HepG2 (cell line): ENCODE results near the gene LTB4R2. TPM values are rescaled to one million over a fixed set of nuclear protein-coding genes. Genes with fewer than 3 reads are reported as not detected.

ENCODE experiments used
- ARHGAP35 ChIP-seq: sonication (generic); formaldehyde crosslinking; IDR thresholded peaks from 2 replicates; pipeline ENCODE4 v1.9.0; 2022; ENCODE audit warnings: mild to moderate bottlenecking, inconsistent platforms, moderate library complexity, missing genetic modification reagents, borderline replicate concordance
- ERF ChIP-seq: IDR thresholded peaks from 2 replicates; pipeline ENCODE4 v1.6.1; 2018; ENCODE audit warnings: missing biosample characterization, missing genetic modification reagents
- HOXA5 ChIP-seq: sonication (generic); formaldehyde crosslinking; IDR thresholded peaks from 2 replicates; pipeline ENCODE4 v1.4.0; 2020; ENCODE audit warnings: missing genetic modification reagents
- KLF11 ChIP-seq: IDR thresholded peaks from 2 replicates; pipeline ENCODE4 v1.6.1; 2016; ENCODE audit warnings: missing compliant biosample characterization
- NCOA1 ChIP-seq: sonication (generic); formaldehyde crosslinking; IDR thresholded peaks from 2 replicates; pipeline ENCODE4 v1.9.0; 2021; ENCODE audit warnings: missing genetic modification reagents
- NR2F2 ChIP-seq: IDR thresholded peaks from 2 replicates; pipeline ENCODE4 v1.6.1; 2012; ENCODE audit warnings: low read depth, inconsistent platforms, borderline replicate concordance
- RFX5 ChIP-seq: IDR thresholded peaks from 2 replicates; pipeline ENCODE4 v1.6.1; 2011; ENCODE audit warnings: low read depth, low read length, improper control_type of control experiment
- U2AF1 ChIP-seq: fragments of 200-400 bp; formaldehyde crosslinking; optimal IDR thresholded peaks from 2 replicates; pipeline ENCODE3; 2017; ENCODE audit warnings: mild to moderate bottlenecking, low read depth, low read length
- ZBED4 ChIP-seq: sonication (generic); formaldehyde crosslinking; IDR thresholded peaks from 2 replicates; pipeline ENCODE4 v1.4.0; 2020; ENCODE audit warnings: missing genetic modification reagents, borderline replicate concordance
- ZFP36 ChIP-seq: fragments of 150-350 bp; IDR thresholded peaks from 2 replicates; pipeline ENCODE4 v1.6.1; 2018; ENCODE audit warnings: borderline replicate concordance, low read length, low read depth; ENCODE audit not compliant: partially characterized antibody
- ZHX2 ChIP-seq, 2 experiments: sonication (generic) in 1 of 2; formaldehyde crosslinking in 1 of 2; IDR thresholded peaks; 2 replicates each; pipeline versions ENCODE4 v1.6.1 to v1.9.0; 2014 to 2022; ENCODE audit warnings: antibody characterized with exemption in 1 of 2, borderline replicate concordance in 1 of 2, inconsistent platforms in 1 of 2, low read depth in 1 of 2, missing genetic modification reagents in 1 of 2
- ZNF274 ChIP-seq: sonication (generic); formaldehyde crosslinking; IDR thresholded peaks from 2 replicates; pipeline ENCODE4 v1.5.1; 2020; ENCODE audit warnings: mild to moderate bottlenecking, missing genetic modification reagents
- ZNF777 ChIP-seq: sonication (generic); formaldehyde crosslinking; IDR thresholded peaks from 2 replicates; pipeline ENCODE4 v1.4.0; 2020; ENCODE audit warnings: missing genetic modification reagents
- polyA plus RNA-seq, 8 experiments: library from polyadenylated mRNA; depleted of rRNA in 3 of 8; stranded (reverse) in 7 of 8; unstranded in 1 of 8; fragments of >200 nt; fragmentation: Illumina TruSeq in 4 of 8; extraction: Trizol in 4 of 8; gene quantifications; 2 replicates each; pipeline versions ENCODE4 v1.2.1 to v1.2.3, GENCODE V29; 2011 to 2016; ENCODE audit warnings: low read depth in 4 of 8, missing spikeins in 1 of 8, mixed read lengths in 1 of 8; ENCODE audit not compliant: insufficient read depth in 1 of 8
- total RNA-seq, 5 experiments: library from RNA; depleted of rRNA; stranded (reverse); fragments of >200 nt; fragmentation: Illumina TruSeq; extraction: Trizol; gene quantifications; 2 replicates each; pipeline ENCODE4 v1.2.3, GENCODE V29; 2016; ENCODE audit warnings: low read depth in 1 of 5
- TF ChIP-seq, protein P1 (sequence below): sonication (generic); formaldehyde crosslinking; IDR thresholded peaks from 2 replicates; pipeline ENCODE4 v1.8.0; 2022; ENCODE audit warnings: low read depth, missing genetic modification reagents
- TF ChIP-seq, protein P2 (sequence below): sonication (generic); formaldehyde crosslinking; IDR thresholded peaks from 2 replicates; pipeline ENCODE4 v1.4.0; 2020; ENCODE audit warnings: missing genetic modification reagents
- TF ChIP-seq, protein P3 (sequence below): sonication (generic); formaldehyde crosslinking; conservative IDR thresholded peaks from 2 replicates; pipeline ENCODE4 v1.4.0; 2020; ENCODE audit warnings: missing genetic modification reagents

LTB4R2 gene
- total and polyA plus RNA-seq, 2 of the 13 experiments (the other 11 are each of a cell fraction or from before 2014, with no cell fraction given), result 3.9 to 6.9 TPM

- TF ChIP-seq ZHX2 (IDR thresholded peaks at IDR 0.05; ENCODE audit: low read depth) (no peak), ZHX2 (CRISPR knock-in tag; IDR thresholded peaks at IDR 0.05; ENCODE audit: borderline replicate concordance) (no peak), ERF (CRISPR knock-in tag) (no peak), KLF11 (CRISPR knock-in tag) (no peak), ZFP36 (no peak), U2AF1 (no peak), NCOA1 (CRISPR knock-in tag) (no peak), ZNF777 (CRISPR knock-in tag) (0 out of 2 replicates have a peak, but pooled peaks have one; percentile 41), RFX5 (no peak), ZNF274 (CRISPR knock-in tag) (no peak; the same call in 1 of the 2 replicates), ZBED4 (CRISPR knock-in tag) (no peak), NR2F2 (no peak), ARHGAP35 (CRISPR knock-in tag) (peak; percentile 60; the same call in 1 of the 2 replicates), HOXA5 (CRISPR knock-in tag) (no peak)
- TF ChIP-seq, protein P1, sequence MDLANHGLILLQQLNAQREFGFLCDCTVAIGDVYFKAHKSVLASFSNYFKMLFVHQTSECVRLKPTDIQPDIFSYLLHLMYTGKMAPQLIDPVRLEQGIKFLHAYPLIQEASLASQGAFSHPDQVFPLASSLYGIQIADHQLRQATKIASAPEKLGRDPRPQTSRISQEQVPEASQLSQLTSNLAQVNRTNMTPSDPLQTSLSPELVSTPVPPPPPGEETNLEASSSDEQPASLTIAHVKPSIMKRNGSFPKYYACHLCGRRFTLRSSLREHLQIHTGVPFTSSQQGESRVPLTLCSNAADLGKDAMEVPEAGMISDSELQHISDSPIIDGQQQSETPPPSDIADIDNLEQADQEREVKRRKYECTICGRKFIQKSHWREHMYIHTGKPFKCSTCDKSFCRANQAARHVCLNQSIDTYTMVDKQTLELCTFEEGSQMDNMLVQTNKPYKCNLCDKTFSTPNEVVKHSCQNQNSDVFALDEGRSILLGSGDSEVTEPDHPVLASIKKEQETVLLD, result no peak
- TF ChIP-seq, protein P2, sequence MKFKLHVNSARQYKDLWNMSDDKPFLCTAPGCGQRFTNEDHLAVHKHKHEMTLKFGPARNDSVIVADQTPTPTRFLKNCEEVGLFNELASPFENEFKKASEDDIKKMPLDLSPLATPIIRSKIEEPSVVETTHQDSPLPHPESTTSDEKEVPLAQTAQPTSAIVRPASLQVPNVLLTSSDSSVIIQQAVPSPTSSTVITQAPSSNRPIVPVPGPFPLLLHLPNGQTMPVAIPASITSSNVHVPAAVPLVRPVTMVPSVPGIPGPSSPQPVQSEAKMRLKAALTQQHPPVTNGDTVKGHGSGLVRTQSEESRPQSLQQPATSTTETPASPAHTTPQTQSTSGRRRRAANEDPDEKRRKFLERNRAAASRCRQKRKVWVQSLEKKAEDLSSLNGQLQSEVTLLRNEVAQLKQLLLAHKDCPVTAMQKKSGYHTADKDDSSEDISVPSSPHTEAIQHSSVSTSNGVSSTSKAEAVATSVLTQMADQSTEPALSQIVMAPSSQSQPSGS, result no peak
- TF ChIP-seq, protein P3, sequence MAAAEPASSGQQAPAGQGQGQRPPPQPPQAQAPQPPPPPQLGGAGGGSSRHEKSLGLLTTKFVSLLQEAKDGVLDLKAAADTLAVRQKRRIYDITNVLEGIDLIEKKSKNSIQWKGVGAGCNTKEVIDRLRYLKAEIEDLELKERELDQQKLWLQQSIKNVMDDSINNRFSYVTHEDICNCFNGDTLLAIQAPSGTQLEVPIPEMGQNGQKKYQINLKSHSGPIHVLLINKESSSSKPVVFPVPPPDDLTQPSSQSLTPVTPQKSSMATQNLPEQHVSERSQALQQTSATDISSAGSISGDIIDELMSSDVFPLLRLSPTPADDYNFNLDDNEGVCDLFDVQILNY (CRISPR knock-in tag), result no peak
These were observed 2.8 kb upstream of the LTB4R2 start (continued) for GRCh38 chr14:24307156-24307574.
